ENCODE results near the gene MYOT. TPM values are rescaled to one million over a fixed set of nuclear protein-coding genes. Genes with fewer than 3 reads are reported as not detected.
"Not testable (repeated sequence)": the region's sequence is repeated elsewhere in the genome, so short reads cannot be mapped to it uniquely, and the experiment has no call there.

MYOT gene
- total RNA-seq, 4 donors from 2014 or later, result 0.39 to 11.7 (median 1.8) TPM

- Histone ChIP-seq H3K36me3 (no peaks in the 10 kb centered on the region), H3K27me3 (no peaks in the 10 kb centered on the region), H3K4me3 (replicated peaks in 1 of 3) (no peak overlapping the region), H3K4me1 (no peaks in the 10 kb centered on the region), H3K27ac (no peak overlapping the region), H3K9me3 (no peaks in the 10 kb centered on the region)
- 85 to 86% methylated on average over 5 of the region's 5 CpGs for WGBS, 2 donors
- TF ChIP-seq POLR2A (IDR thresholded peaks at IDR 0.05) (no peak), CTCF (IDR thresholded peaks at IDR 0.05) (no peak)
- intact Hi-C loops (cut with DNase I), result no loop called here
- DNase-seq, result no peak
Measured at GRCh38 chr5:137858954-137859353, 8.7 kb upstream of the MYOT start.

- 94 to 95% methylated on average over 3 of the region's 3 CpGs for WGBS, 2 donors
- Histone ChIP-seq H3K4me3 (replicated peaks in 1 of 3) (no peak overlapping the region), H3K9me3 (no peaks in the 10 kb centered on the region), H3K36me3 (no peaks in the 10 kb centered on the region), H3K27me3 (no peaks in the 10 kb centered on the region), H3K27ac (no peak overlapping the region), H3K4me1 (no peaks in the 10 kb centered on the region)
- no peak for TF ChIP-seq CTCF (IDR thresholded peaks at IDR 0.05)
- no peak for TF ChIP-seq POLR2A (IDR thresholded peaks at IDR 0.05)
- no peak for DNase-seq
- intact Hi-C loops (cut with DNase I), result no loop called here
Measured at GRCh38 chr5:137862251-137862650, 5.4 kb upstream of the MYOT start.

- H3K27me3 ChIP-seq; H3K27ac ChIP-seq; H3K9me3 ChIP-seq; intact Hi-C loops (cut with DNase I); H3K4me1 ChIP-seq; H3K4me3 ChIP-seq (replicated peaks in 1 of 3); DNase-seq; H3K36me3 ChIP-seq: not testable (repeated sequence)
- WGBS, 2 donors, result 90 to 93% methylated on average over 6 of the region's 6 CpGs
Measured at GRCh38 chr5:137863653-137864052, 4.0 kb upstream of the MYOT start.

- no peak overlapping the region for H3K4me3 ChIP-seq (replicated peaks in 1 of 3)
- DNase-seq, result no peak
- intact Hi-C loops (cut with DNase I), result no loop called here
- H3K4me1 ChIP-seq, result no peaks in the 10 kb centered on the region
- no peak for TF ChIP-seq CTCF (IDR thresholded peaks at IDR 0.05)
- no peak for TF ChIP-seq POLR2A (IDR thresholded peaks at IDR 0.05)
- no peaks in the 10 kb centered on the region for H3K27me3 ChIP-seq
- no peaks in the 10 kb centered on the region for H3K9me3 ChIP-seq
- WGBS, 2 donors, result 91 to 94% methylated on average over 4 of the region's 4 CpGs
- H3K36me3 ChIP-seq, result no peaks in the 10 kb centered on the region
- H3K27ac ChIP-seq, result no peak overlapping the region
Measured at GRCh38 chr5:137866541-137867388, 895 bp upstream of the MYOT start.

- intact Hi-C loops (cut with DNase I), result no loop called here
- Histone ChIP-seq H3K27me3 (no peaks in the 10 kb centered on the region), H3K4me3 (replicated peaks in 1 of 3) (no peak overlapping the region), H3K36me3 (no peaks in the 10 kb centered on the region), H3K27ac (no peak overlapping the region), H3K4me1 (no peaks in the 10 kb centered on the region), H3K9me3 (no peaks in the 10 kb centered on the region)
- no peak for TF ChIP-seq POLR2A (IDR thresholded peaks at IDR 0.05)
- TF ChIP-seq CTCF (IDR thresholded peaks at IDR 0.05), result no peak
- DNase-seq, result no peak
- 95% methylated on average over 7 of the region's 7 CpGs for WGBS, 2 donors
Measured at GRCh38 chr5:137870647-137871339, 3.1 kb downstream of the MYOT start.

Measured in thyroid gland (tissue), 4 donors.